GM12872 (cell line): ENCODE results near the gene CHCHD4.

Experiments used
- TF ChIP-seq, protein P1 (sequence below): IDR thresholded peaks from 3 replicates; pipeline ENCODE4 v1.5.1; 2011; ENCODE audit warnings: low read depth, mild to moderate bottlenecking, low read length, moderate library complexity; ENCODE audit not compliant: insufficient read depth

The CHCHD4 gene

GRCh38 chr3:14148041-14148985 is 23.6 kb upstream of the CHCHD4 start:
- TF ChIP-seq, protein P1, sequence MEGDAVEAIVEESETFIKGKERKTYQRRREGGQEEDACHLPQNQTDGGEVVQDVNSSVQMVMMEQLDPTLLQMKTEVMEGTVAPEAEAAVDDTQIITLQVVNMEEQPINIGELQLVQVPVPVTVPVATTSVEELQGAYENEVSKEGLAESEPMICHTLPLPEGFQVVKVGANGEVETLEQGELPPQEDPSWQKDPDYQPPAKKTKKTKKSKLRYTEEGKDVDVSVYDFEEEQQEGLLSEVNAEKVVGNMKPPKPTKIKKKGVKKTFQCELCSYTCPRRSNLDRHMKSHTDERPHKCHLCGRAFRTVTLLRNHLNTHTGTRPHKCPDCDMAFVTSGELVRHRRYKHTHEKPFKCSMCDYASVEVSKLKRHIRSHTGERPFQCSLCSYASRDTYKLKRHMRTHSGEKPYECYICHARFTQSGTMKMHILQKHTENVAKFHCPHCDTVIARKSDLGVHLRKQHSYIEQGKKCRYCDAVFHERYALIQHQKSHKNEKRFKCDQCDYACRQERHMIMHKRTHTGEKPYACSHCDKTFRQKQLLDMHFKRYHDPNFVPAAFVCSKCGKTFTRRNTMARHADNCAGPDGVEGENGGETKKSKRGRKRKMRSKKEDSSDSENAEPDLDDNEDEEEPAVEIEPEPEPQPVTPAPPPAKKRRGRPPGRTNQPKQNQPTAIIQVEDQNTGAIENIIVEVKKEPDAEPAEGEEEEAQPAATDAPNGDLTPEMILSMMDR: peak; percentile 7; the same call in 1 of the 3 replicates

- TF ChIP-seq, protein P1: no peak
Measured at GRCh38 chr3:14147617-14148016, 22.9 kb upstream of the CHCHD4 start.

DNA sequence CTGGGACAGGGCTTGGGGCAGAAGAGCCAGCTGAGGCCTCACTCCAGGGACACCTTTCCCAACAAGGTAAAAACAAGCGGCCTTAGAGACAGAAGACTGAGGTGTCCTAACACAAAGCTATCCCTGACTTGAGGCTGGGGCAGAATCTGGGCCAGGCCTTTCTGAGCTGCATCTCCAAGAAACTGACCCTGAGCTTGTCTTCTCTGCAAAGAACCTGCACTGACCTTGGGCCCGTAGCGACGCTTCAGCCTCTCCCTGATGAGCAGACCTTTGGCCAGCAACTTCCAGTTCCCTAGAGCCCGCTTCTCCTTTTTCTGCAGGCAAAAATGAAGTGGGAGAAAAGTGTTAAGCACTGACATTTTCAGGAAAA is 22.4 kb upstream of the CHCHD4 start:
- TF ChIP-seq, protein P1: no peak

GRCh38 chr3:14146381-14147065 is 21.9 kb upstream of the CHCHD4 start:
- TF ChIP-seq, protein P1: no peak

DNA sequence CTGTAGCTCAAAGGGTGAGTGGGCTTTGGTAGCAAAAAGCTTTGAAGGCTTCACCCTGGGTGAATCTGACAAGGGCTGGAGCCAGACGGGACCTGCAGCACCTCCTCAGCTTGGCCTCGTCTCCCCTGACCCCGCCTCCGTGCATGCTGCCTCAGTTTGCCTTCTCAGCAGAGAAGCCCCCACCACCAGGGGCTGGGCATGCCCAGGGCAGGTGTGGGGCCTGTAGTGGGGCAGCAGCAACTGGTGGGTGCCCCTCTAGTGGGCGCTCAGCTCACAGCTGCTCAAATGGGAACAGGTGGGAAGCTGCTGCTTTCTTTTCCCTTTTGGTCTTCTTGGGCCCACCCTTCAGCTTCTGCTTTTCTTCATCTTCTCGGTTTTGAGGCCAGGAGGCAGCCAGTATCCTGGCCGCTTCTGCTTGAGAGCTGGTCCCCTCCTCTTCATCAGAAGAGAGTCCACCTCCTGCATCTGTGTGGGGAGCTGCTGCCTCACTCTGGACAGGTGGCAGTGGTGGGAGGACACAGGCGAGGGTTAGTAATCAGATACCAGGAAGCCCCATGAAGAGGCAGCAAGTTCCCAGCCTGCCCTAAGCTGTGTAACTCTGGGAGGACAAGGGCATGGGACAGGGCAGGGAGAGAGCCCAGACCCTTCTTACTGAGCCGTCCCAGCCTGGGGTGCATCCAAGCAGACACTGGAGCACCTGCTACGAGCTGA is 21.2 kb upstream of the CHCHD4 start:
- TF ChIP-seq, protein P1: 0 out of 3 replicates have a peak, but pooled peaks have one; percentile 4

- TF ChIP-seq, protein P1: no peak
Measured at GRCh38 chr3:14145236-14145635, 20.6 kb upstream of the CHCHD4 start.

DNA sequence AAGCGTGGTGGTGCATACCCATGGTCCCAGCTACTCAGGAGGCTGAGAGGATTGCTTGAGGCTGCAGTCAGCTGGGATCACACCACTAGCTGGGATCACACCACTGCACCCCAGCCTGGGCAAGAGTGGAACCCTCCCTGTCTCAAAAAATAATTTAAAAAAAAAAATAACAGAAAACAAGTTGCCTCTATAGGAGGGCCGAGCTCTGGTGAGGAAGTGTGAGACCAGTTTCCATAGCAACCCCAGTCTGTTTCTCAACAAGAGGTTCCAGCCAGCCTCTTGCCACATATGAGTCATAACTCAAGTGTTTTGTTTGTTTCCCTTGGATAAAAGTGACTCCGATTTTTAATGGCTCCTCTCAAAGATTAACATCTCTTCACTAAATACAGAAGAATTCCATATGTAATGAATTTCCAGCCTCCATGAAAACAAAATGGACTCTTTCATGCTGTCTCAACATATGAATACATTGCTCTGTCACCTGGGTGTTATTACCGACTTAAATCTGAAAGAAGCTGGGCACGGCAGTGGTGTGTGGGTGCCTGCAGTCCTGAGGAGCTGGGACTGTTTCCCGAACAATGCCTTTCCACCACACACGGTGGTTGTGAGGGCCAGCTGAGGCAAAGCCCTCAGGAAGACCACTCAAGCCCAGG is 19.9 kb upstream of the CHCHD4 start:
- TF ChIP-seq, protein P1: no peak
